Measurements from ENCODE around the gene SLC11A2. TPM values are rescaled to one million over a fixed set of nuclear protein-coding genes. Genes with fewer than 3 reads are reported as not detected.

Gene SLC11A2
- total and polyA plus RNA-seq, 2 of the 13 experiments (the other 11 are each of a cell fraction or from before 2014, with no cell fraction given): 71.7 to 77.0 TPM

- ChIA-PET CTCF (ENCODE audit: low intra/inter-chr PET ratio, low total read pairs) (no interaction called here), POLR2A (interaction anchor here (0.7 kb wide), 1 partner anchor 61 kb away, joined by 3 read pairs; no protein-coding TSS in a partner anchor)
- H3K9me3 ChIP-seq (ENCODE audit: low read length): no peaks in the 10 kb centered on the region
- no peak overlapping the region for H3K9ac ChIP-seq (ENCODE audit: insufficient read depth, low read depth, low read length)
- in situ Hi-C loops (cut with HindIII; ENCODE audit: extremely low pct_ligation_motif_present, low pct_unique_long_range_greater_than_20kb): no loop called here
- DNase-seq (ENCODE audit: low spot score) (no peak), ATAC-seq (no peak), FAIRE-seq (no peak)
- 94% methylated on average over 1 of the region's 1 CpG for WGBS (ENCODE audit: low lambda C conversion rate)
- H2AFZ ChIP-seq (ENCODE audit: low read length): no peak overlapping the region
- H4K20me1 ChIP-seq (ENCODE audit: insufficient read depth, low read length): no peaks in the 10 kb centered on the region
- H3K36me3 ChIP-seq (replicated peaks in 1 of 2; ENCODE audit: control insufficient read depth in 1 of 2, insufficient read depth in 2 of 2, low read length in 2 of 2): no peaks in the 10 kb centered on the region
- no peaks in the 10 kb centered on the region for H3K4me1 ChIP-seq (ENCODE audit: insufficient read depth, low read length)
- H3K79me2 ChIP-seq (ENCODE audit: insufficient read depth, low read length): no peaks in the 10 kb centered on the region
- no peak overlapping the region for H3K4me3 ChIP-seq (replicated peaks in 1 of 3; ENCODE audit: insufficient read depth in 1 of 3, low read depth in 2 of 3, low read length in 3 of 3)
- no peak overlapping the region for H3K4me2 ChIP-seq (ENCODE audit: low read depth, low read length)
- intact Hi-C loops (cut with micrococcal nuclease; ENCODE audit: unreplicated experiment): no loop called here
- H3K27me3 ChIP-seq (ENCODE audit: control insufficient read depth in 1 of 2, insufficient read depth in 2 of 2, low read length in 2 of 2): no peaks in the 10 kb centered on the region
- BruUV-seq (replicated peaks): no TSS peak
- H3K27ac ChIP-seq (ENCODE audit: extremely low read length, insufficient read depth, low read length): no peak overlapping the region
- TF ChIP-seq ZNF30 (CRISPR knock-in tag; IDR thresholded peaks at IDR 0.05): no peak
- TF ChIP-seq CCAR2 (optimal IDR thresholded peaks at IDR 0.05; ENCODE audit: low read depth, low read length): no peak
- TF ChIP-seq HES4 (CRISPR knock-in tag; IDR thresholded peaks at IDR 0.05; ENCODE audit: borderline replicate concordance): no peak
- no peak for TF ChIP-seq MXD4 (CRISPR knock-in tag; IDR thresholded peaks at IDR 0.05)
- TF ChIP-seq ZNF784 (CRISPR knock-in tag; IDR thresholded peaks at IDR 0.05; ENCODE audit: borderline replicate concordance): no peak
- no peak for TF ChIP-seq NFE2L2 (IDR thresholded peaks at IDR 0.05; ENCODE audit: low read length)
- no peak for TF ChIP-seq NR2F1 (CRISPR knock-in tag; IDR thresholded peaks at IDR 0.05)
- TF ChIP-seq ZNF318 (CRISPR knock-in tag; IDR thresholded peaks at IDR 0.05): no peak
- TF ChIP-seq KLF11 (CRISPR knock-in tag; IDR thresholded peaks at IDR 0.05): no peak
- TF ChIP-seq ZNF530 (CRISPR knock-in tag; IDR thresholded peaks at IDR 0.05; ENCODE audit: low read depth): no peak
- no peak for TF ChIP-seq STAT5B (CRISPR knock-in tag; IDR thresholded peaks at IDR 0.05)
- TF ChIP-seq ISL2 (CRISPR knock-in tag; IDR thresholded peaks at IDR 0.05): no peak
- TF ChIP-seq REL (CRISPR knock-in tag; conservative IDR thresholded peaks at IDR 0.05): no peak
- no peak for TF ChIP-seq RCOR2 (CRISPR knock-in tag; IDR thresholded peaks at IDR 0.05)
- TF ChIP-seq SKI (IDR thresholded peaks at IDR 0.05; ENCODE audit: partially characterized antibody): no peak
Observed at GRCh38 chr12:50964432-50964831, 61.8 kb downstream of the SLC11A2 start.

Measured in HepG2 (cell line).